ENCODE measurements around the gene VPS25. TPM values are rescaled to one million over a fixed set of nuclear protein-coding genes. Genes with fewer than 3 reads are reported as not detected.
"Not testable (repeated sequence)": the region's sequence is repeated elsewhere in the genome, so short reads cannot be mapped to it uniquely, and the experiment has no call there.

The VPS25 gene
- total RNA-seq, 1 donor from 2014 or later = 77.5 TPM

DNA sequence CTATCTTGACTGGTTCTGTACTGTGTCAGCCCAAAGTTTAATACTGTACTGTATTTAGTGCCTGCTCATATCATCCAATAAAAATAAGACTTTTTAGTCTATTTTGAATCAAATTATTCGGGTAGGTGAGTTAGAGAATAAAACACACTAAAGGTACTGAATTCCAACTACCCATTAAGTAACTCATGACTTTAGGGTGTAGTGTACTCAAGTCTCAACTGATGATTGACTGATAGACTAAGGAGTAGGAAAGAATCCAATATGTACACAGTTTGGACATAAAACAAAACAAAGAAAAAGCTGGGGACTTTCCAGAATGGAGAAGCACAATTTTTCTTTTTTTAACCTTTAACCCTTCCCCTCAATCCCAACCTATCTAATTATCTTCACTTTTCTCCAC, 32.5 kb upstream of the VPS25 start:
- Mint-ChIP-seq H3K27ac (no peak overlapping the region), H3K36me3 (no peaks in the 10 kb centered on the region)

DNA sequence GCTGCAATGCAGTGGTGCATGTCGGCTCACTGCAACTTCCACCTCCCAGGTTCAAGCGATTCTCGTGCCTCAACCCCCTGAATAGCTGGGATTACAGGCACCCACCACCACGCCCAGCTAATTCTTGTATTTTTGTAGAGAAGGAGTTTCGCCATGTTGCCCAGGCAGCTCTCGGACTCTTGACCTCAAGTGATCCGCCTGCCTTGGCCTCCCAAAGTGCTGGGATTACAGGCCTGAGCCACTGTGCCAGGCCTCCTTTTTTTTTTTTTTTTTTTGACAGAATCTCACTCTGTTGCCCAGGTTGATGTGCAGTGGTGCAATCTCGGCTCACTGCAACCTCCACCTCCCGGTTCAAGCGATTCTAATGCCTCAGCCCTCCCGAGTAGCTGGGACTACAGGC, 30.3 kb upstream of the VPS25 start:
- Mint-ChIP-seq H3K4me3 (peak overlapping the region; percentile 69), H3K4me1 (peaks cover 16% of the 10 kb centered on the region)
- not testable (repeated sequence) for H3K36me3 Mint-ChIP-seq; H3F3A ChIP-seq (ENCODE audit: low read depth); H2AFZ ChIP-seq (replicated peaks); H3K4me3 ChIP-seq; H3K27ac Mint-ChIP-seq; H3K36me3 ChIP-seq; H3K4me2 ChIP-seq; H4K20me1 ChIP-seq (ENCODE audit: low read depth); H3K9me3 ChIP-seq (ENCODE audit: low read depth); H3K9me3 Mint-ChIP-seq; DNase-seq (ENCODE audit: low spot score); H3K27me3 Mint-ChIP-seq (ENCODE audit: insufficient read depth, low read depth); H3K4me1 ChIP-seq; H3K9ac ChIP-seq; H3K27ac ChIP-seq
- H3K27me3 ChIP-seq = peaks cover 20% of the 10 kb centered on the region
- H3K79me2 ChIP-seq (ENCODE audit: low read depth) = peaks cover 49% of the 10 kb centered on the region

More for the DNA sequence above, 32.5 kb upstream of the VPS25 start:
- peaks cover 5% of the 10 kb centered on the region for H3K9me3 Mint-ChIP-seq
- peaks cover 9% of the 10 kb centered on the region for H3F3A ChIP-seq (ENCODE audit: low read depth)
- H4K20me1 ChIP-seq (ENCODE audit: low read depth) = peaks cover 7% of the 10 kb centered on the region
- H3K79me2 ChIP-seq (ENCODE audit: low read depth) = peaks cover 61% of the 10 kb centered on the region
- H3K4me2 ChIP-seq = no peak overlapping the region
- no peak for DNase-seq (ENCODE audit: low spot score)
- no peak overlapping the region for H3K9ac ChIP-seq
- H3K9me3 ChIP-seq (ENCODE audit: low read depth) = no peaks in the 10 kb centered on the region
- peaks cover 6% of the 10 kb centered on the region for H3K27me3 Mint-ChIP-seq (ENCODE audit: insufficient read depth, low read depth)
- H3K36me3 ChIP-seq = no peaks in the 10 kb centered on the region
- H3K27ac ChIP-seq = no peak overlapping the region
- peaks cover 7% of the 10 kb centered on the region for H3K4me1 ChIP-seq
- no peak overlapping the region for H2AFZ ChIP-seq (replicated peaks)
- H3K27me3 ChIP-seq = peaks cover 7% of the 10 kb centered on the region
- H3K4me3 ChIP-seq = no peak overlapping the region
- peaks cover 16% of the 10 kb centered on the region for H3K4me1 Mint-ChIP-seq
- no peak overlapping the region for H3K4me3 Mint-ChIP-seq
- TF ChIP-seq, protein P1, sequence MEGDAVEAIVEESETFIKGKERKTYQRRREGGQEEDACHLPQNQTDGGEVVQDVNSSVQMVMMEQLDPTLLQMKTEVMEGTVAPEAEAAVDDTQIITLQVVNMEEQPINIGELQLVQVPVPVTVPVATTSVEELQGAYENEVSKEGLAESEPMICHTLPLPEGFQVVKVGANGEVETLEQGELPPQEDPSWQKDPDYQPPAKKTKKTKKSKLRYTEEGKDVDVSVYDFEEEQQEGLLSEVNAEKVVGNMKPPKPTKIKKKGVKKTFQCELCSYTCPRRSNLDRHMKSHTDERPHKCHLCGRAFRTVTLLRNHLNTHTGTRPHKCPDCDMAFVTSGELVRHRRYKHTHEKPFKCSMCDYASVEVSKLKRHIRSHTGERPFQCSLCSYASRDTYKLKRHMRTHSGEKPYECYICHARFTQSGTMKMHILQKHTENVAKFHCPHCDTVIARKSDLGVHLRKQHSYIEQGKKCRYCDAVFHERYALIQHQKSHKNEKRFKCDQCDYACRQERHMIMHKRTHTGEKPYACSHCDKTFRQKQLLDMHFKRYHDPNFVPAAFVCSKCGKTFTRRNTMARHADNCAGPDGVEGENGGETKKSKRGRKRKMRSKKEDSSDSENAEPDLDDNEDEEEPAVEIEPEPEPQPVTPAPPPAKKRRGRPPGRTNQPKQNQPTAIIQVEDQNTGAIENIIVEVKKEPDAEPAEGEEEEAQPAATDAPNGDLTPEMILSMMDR (IDR thresholded peaks at IDR 0.05) = no peak
- TF ChIP-seq EZH2phosphoT487 (IDR thresholded peaks at IDR 0.05) (no peak), EZH2 (IDR thresholded peaks at IDR 0.05) (no peak)

- Mint-ChIP-seq H3K27me3 (ENCODE audit: insufficient read depth, low read depth) (peaks cover 8% of the 10 kb centered on the region), H3K4me3 (peak overlapping the region; percentile 97), H3K36me3 (no peaks in the 10 kb centered on the region), H3K4me1 (peaks cover 16% of the 10 kb centered on the region), H3K9me3 (peaks cover 5% of the 10 kb centered on the region), H3K27ac (peak overlapping the region; percentile 93)
- peak overlapping the region; percentile 88 for H2AFZ ChIP-seq (replicated peaks)
- peaks cover 49% of the 10 kb centered on the region for H3K79me2 ChIP-seq (ENCODE audit: low read depth)
- peaks cover 9% of the 10 kb centered on the region for H3F3A ChIP-seq (ENCODE audit: low read depth)
- H3K9ac ChIP-seq = peak overlapping the region; percentile 52
- TF ChIP-seq EZH2 (IDR thresholded peaks at IDR 0.05) = no peak
- TF ChIP-seq, protein P1 (IDR thresholded peaks at IDR 0.05) = peak; percentile 14
- no peaks in the 10 kb centered on the region for H3K9me3 ChIP-seq (ENCODE audit: low read depth)
- peaks cover 12% of the 10 kb centered on the region for H3K4me1 ChIP-seq
- H4K20me1 ChIP-seq (ENCODE audit: low read depth) = no peaks in the 10 kb centered on the region
- peak overlapping the region; percentile 93 for H3K4me2 ChIP-seq
- H3K27ac ChIP-seq = no peak overlapping the region
- DNase-seq (ENCODE audit: low spot score) = no peak
- H3K4me3 ChIP-seq = peak overlapping the region; percentile 63
- H3K27me3 ChIP-seq = peaks cover 20% of the 10 kb centered on the region
- H3K36me3 ChIP-seq = no peaks in the 10 kb centered on the region
Observed at GRCh38 chr17:42743595-42744282, 29.5 kb upstream of the VPS25 start.

DNA sequence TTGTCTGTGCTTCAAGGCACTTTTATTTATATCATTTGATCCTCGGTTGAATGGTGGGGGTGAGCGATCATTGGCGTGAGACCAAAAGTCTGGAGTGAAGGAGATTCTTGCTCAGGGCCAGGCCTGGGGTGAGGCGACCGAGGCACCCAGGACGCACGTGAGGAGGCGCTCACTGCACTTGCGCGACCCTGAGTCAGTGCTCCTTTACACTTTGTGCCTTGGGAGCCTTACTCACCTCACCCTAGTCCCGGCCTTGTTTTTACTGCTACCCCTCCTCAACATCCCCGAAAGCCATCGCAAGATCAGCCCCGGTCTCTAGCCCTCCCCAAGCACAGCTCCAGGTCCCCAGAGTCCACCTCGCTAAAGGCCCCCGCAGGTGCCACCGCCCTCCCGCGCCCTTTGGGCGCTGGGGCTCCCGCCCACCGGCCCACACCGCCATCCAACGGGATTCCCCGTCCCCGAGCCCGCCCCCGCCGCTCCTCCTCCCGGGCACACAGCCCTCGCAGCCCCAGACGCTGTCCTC, 28.9 kb upstream of the VPS25 start:
- H3K4me3 Mint-ChIP-seq = peak overlapping the region; percentile 97
- H3K36me3 ChIP-seq = no peaks in the 10 kb centered on the region
- peaks cover 8% of the 10 kb centered on the region for H3K27me3 Mint-ChIP-seq (ENCODE audit: insufficient read depth, low read depth)
- peak overlapping the region; percentile 63 for H3K4me3 ChIP-seq
- H3K4me2 ChIP-seq = peak overlapping the region; percentile 93
- H3K9ac ChIP-seq = peak overlapping the region; percentile 52
- no peaks in the 10 kb centered on the region for H3K9me3 ChIP-seq (ENCODE audit: low read depth)
- peaks cover 20% of the 10 kb centered on the region for H3K4me1 Mint-ChIP-seq
- H3K79me2 ChIP-seq (ENCODE audit: low read depth) = peaks cover 49% of the 10 kb centered on the region
- TF ChIP-seq, protein P1 (IDR thresholded peaks at IDR 0.05) = no peak
- TF ChIP-seq EZH2phosphoT487 (IDR thresholded peaks at IDR 0.05) = no peak
- no peak for TF ChIP-seq EZH2 (IDR thresholded peaks at IDR 0.05)
- peak overlapping the region; percentile 88 for H2AFZ ChIP-seq (replicated peaks)
- DNase-seq (ENCODE audit: low spot score) = no peak
- H3K27me3 ChIP-seq = peaks cover 20% of the 10 kb centered on the region
- H4K20me1 ChIP-seq (ENCODE audit: low read depth) = no peaks in the 10 kb centered on the region
- H3K9me3 Mint-ChIP-seq = peaks cover 5% of the 10 kb centered on the region
- peak overlapping the region; percentile 93 for H3K27ac Mint-ChIP-seq
- H3K36me3 Mint-ChIP-seq = no peaks in the 10 kb centered on the region
- H3K27ac ChIP-seq = peak overlapping the region; percentile 51
- peaks cover 12% of the 10 kb centered on the region for H3K4me1 ChIP-seq
- H3F3A ChIP-seq (ENCODE audit: low read depth) = peaks cover 9% of the 10 kb centered on the region

Measured in neural progenitor cell (in vitro differentiated cells).